ENCODE results near the gene EEF1A2. TPM values are rescaled to one million over a fixed set of nuclear protein-coding genes. Genes with fewer than 3 reads are reported as not detected.

The EEF1A2 gene
- total RNA-seq = 1.2 and 1.6 TPM in 2 replicates

GRCh38 chr20:63498960-63499337 is at the start of gene EEF1A2:
TSS of gene EEF1A2 (minus strand) at chr20:63499083. CDS start at chr20:63497763, 1,320 bp downstream.
- intact Hi-C loops (cut with micrococcal nuclease) = no loop called here

GRCh38 chr20:63548542-63548941 is 49.7 kb upstream of the EEF1A2 start:
- intact Hi-C loops (cut with micrococcal nuclease) = no loop called here

GRCh38 chr20:63547725-63548480 is 49.0 kb upstream of the EEF1A2 start, which contains the start of gene SRMS:
TSS of gene SRMS (minus strand) at chr20:63547749. CDS start at chr20:63547463, 286 bp downstream.
- intact Hi-C loops (cut with micrococcal nuclease) = no loop called here

- intact Hi-C loops (cut with micrococcal nuclease) = no loop called here
Observed at GRCh38 chr20:63546956-63547724, 48.3 kb upstream of the EEF1A2 start.

- intact Hi-C loops (cut with micrococcal nuclease) = no loop called here
Observed at GRCh38 chr20:63546256-63546955, 47.5 kb upstream of the EEF1A2 start.

DNA sequence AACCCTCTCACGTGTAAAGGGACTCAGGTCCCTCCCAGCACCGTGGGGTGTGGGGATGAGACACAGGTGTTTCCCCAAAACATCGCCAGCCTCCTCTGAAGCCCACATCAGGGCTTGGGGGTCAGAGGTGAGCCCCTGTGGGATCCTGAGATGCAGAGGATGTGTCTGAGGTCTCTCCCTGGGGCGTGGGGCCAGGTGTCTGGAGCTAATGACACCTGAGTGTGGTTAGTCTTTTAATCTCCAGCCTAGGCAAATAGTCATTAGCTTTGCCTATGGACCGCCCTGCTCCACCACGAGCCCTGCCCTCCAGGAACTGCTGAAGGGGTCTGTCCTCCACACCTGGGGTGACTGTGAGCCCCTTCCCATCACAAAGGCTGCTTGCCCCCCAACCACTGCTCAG is 46.9 kb upstream of the EEF1A2 start:
- intact Hi-C loops (cut with micrococcal nuclease) = no loop called here

GRCh38 chr20:63544958-63545516 is 46.2 kb upstream of the EEF1A2 start:
- intact Hi-C loops (cut with micrococcal nuclease) = no loop called here

GRCh38 chr20:63544241-63544957 is 45.5 kb upstream of the EEF1A2 start:
- intact Hi-C loops (cut with micrococcal nuclease) = no loop called here

DNA sequence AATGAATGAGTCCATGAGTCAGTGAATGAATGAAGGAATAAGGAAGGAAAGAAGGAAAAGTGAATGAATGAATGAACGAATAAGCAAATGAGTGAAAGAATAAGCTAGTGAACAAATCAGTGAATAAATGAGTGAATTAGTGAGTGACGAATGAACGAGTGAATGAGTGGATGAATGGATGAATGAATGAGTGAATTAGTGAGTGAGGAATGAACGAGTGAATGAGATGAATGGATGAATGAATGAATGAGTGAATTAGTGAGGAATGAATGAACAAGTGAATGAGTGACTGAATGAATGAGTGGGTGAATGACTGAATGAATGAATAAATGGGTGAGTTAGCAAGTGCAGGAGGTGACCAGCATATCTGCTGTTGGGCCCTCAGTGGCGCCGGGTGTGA is 44.9 kb upstream of the EEF1A2 start:
- intact Hi-C loops (cut with micrococcal nuclease) = no loop called here

GRCh38 chr20:63543131-63543530 is 44.2 kb upstream of the EEF1A2 start:
- intact Hi-C loops (cut with micrococcal nuclease) = no loop called here

DNA sequence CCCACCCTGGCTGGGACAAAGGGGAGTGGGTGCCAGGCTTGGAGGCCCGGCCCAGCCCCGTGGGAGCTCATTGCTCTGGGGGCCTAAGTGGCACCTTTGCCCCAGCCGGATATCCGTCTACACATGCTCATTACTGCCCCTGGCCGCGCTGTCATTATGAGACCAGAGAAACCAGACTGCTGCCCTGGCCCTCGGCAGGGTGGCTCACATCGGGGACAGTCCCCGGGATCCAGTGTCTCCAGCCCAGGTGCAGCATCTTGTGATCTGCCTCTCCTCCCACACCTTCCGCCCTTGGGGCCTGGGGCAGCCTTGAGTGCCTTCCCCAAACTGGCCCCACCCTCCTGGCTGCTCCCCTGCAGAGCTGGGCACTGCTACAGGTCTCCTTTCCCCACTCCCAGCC is 43.8 kb upstream of the EEF1A2 start:
- intact Hi-C loops (cut with micrococcal nuclease) = no loop called here

DNA sequence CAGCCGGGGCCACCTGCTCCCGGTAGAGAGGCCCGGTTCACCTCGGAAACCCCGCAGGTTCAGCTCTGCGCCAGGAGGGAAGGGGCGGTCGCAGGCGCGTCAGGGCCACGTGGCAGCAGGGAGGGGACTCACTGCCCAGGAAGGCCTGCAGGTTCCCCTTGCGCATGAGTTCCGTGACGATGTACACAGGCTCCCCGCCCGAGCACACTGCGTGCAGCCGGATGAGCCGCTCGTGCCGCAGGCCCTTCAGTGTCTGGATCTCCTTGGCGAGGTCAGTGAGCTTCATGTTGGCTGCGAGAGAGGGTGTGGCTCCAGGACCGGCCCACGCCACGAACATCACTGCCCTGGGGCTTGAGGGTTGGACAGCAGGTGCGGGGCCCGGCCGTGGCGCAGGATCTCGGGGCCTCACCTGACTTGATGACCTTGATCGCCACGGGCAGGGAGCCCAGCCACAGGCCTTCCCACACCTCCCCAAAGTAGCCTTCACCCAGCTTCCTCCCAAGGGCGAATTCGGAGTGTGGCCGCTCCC is 43.2 kb upstream of the EEF1A2 start:
- intact Hi-C loops (cut with micrococcal nuclease) = no loop called here

DNA sequence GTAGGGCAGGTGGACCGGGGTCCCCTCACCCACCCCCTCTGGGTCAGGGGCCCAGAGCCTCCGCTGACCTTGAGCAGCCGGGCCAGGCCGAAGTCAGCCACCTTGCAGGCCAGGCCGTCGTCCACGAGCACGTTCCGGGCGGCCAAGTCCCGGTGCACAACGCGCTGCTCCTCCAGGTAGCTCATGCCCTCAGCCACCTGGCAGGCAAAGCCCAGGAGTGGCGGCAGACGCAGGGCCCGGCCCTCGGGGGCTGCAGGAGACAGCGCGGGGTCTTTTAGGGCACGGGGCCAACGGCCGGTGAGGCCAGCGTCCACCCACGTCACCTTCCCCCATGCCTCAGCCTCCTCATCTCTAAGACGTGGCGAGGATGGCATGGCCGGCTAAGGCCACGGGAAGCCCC is 42.5 kb upstream of the EEF1A2 start:
- intact Hi-C loops (cut with micrococcal nuclease) = no loop called here

DNA sequence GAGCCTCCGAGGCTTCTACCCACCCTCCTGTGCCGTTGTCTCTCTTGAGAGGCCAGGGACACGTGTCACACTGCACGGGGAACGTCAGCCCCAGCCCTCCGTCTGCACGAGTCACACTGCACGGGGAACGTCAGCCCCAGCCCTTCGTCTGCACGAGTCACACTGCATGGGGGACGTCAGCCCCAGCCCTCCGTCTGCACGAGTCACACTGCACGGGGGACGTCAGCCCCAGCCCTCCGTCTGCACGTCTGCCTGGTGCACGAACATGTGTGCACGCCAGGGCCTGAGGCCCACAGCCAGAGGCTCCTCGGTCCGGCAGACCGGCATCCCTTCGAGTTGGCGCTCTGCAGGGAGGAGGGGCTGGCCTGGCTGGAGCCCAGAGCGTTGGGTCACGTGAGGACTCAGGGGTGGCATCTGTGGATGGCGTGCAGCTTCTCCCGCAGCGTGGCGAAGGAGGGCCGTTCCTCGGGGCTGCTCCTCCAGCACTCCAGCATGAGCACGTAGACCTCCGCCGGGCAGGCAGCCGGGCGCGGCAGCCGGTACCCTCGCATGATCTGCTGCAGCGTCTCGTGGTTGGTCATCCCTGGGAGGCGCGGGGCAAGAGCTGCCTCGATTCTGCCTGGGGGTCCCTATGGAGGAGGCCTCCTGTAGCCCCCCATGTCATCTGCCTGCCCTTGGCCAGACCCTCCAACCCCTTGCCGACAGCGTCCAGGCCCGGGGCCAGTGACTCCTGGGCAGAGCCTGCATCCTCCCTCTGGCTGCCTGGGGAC is 41.7 kb upstream of the EEF1A2 start:
- intact Hi-C loops (cut with micrococcal nuclease) = no loop called here

DNA sequence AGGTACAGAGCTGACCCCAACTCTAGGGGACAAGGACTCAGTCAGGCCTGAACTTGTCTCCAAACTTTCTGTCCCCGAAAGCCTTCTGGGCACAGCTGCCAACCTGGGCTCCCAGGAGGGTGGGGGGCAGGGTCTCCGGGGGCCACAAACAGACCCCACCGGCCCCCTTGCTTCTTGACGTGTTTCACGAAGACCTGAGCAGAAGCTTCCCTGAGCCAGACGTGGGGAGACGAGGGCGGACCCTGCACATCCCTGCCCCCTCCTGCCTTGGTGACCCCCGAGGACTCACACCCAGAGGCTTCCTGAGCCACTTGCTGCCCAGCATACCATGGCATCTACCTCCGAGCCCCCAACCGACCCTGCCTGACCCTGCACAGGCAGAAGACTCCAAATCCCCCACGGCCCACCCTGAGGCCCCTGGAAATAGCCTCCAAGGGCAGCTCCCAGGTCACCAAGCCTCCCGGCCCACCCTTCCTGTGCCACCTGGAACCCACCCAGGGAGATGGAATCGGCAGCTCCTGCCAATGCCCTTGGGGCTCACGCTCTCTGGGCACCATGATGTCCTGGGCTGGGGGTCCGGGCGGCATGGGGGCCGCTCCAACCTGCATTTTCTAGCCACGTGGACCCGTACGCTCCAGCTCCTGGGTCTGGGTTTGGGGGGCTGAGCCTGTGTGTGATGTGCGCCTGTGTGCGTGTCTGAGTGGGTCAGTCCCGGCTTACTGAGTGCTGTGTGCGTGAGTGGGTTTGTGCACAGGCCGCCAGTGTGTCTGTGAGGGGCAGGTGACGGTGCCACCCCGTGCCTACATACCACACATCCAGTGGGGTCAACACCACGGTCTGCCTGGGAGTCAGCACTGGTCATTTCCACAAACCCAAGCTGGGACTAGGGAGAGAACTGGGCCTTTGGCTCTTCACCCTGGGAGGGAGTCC is 40.8 kb upstream of the EEF1A2 start:
- intact Hi-C loops (cut with micrococcal nuclease) = loop anchor here (2.0 to 5.0 kb wide), 4 partner anchors 258 to 543 kb away; partner anchors contain the start of genes LKAAEAR1 and OPRL1

DNA sequence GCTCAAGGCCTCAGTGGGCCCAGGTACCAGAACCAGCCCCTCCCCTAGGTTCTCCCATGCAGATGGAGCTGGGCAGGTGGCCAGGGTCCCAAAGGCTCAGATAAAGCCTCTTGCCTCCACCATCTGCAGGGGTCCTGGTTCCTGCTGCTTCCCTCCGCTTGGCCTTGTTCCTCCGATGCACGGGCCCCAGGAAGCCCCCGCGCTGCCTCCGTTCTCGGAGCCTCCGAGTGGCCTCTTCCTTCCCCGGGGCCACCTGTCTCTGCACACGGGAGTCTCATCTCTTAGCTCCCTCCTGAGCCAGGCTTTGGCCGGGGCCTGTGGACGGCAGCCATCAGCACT is 40.2 kb upstream of the EEF1A2 start:
- intact Hi-C loops (cut with micrococcal nuclease) = loop anchor here (2.0 to 5.0 kb wide), 4 partner anchors 258 to 543 kb away; partner anchors contain the start of genes LKAAEAR1 and OPRL1

DNA sequence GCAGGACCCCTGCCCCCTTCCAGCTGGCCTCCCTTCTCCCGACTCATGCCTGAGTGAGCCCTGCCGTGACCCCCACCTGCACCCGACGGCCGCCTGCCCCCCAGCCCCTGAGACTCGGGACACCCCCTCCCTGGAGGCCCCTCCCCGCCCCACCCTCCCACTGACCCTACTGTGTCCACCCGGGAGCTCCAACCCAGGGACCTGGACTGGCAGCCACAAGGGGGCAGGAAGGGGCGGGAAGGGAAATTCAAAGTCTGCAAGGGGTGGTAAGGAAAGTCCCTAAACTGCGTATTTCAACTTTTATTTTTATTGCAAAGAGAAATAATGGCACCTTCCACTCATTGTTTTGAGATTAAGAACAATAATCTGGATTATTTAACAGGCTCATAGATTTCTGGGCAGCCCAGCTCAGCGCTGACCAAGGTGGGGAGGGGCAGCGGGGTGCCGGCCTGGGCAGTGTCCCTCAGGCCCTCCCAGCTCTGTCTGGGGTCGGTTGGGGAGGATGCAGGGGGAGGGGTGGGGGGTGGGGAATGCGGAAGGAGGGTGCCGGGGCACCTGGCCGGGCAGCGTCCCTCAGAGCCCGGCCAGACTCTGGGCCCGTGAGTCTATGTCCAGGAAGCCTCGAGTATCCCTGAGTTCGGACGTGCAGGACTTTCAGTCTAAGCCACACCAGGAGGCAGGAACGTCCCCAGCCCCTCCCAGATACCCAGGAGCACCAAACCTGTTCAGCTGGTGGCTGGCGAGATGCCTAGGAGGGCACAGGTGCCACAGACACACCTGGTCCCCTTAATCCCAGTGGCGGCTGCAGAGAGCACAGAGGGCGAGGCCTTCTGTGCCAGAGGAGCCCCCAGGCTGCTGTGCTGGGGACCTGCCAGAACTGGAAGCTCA is 39.6 kb upstream of the EEF1A2 start:
- intact Hi-C loops (cut with micrococcal nuclease) = loop anchor here (1.0 to 5.0 kb wide), 9 partner anchors 42 to 544 kb away; partner anchors contain the start of genes LKAAEAR1 and OPRL1
